Breast epithelium (tissue), 3 donors: Measurements from ENCODE around the gene PRR14L.

Experiments used
- POLR2A ChIP-seq: fragments of 450-650 bp; IDR thresholded peaks from one replicate; pipeline ENCODE4 v1.6.1; 2016; ENCODE audit warnings: antibody characterized with exemption, mild to moderate bottlenecking, moderate library complexity
- POLR2AphosphoS5 ChIP-seq, 3 donors: sonication (generic); formaldehyde crosslinking; IDR thresholded peaks; one replicate each; pipeline ENCODE4 v1.6.1; 2017; ENCODE audit warnings: antibody characterized with exemption in 3 of 3
- TF ChIP-seq, protein P1 (sequence below), 3 donors: fragments of 450-650 bp; IDR thresholded peaks; one replicate each; pipeline ENCODE4 v1.5.1; 2016 to 2017; ENCODE audit warnings: antibody characterized with exemption in 3 of 3, mild to moderate bottlenecking in 3 of 3, moderate library complexity in 3 of 3

DNA sequence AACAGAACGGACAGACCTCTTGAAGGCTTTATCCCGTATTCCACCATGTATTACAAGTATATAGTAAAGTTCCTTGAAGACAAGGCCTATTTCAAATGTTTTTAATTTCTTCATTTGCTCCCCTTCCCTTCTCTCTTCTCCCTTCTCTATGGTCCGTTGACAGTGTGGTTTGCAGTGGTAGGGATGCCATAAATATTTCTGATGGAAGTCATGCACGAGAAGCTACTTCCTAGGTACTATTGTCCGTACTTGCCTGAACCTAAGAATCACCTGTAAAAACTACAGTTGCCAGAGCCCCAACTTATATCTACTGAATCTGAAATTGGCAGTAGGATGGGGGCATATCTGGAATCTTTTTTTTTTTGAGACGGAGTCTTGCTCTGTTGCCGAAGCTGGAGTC is 90.7 kb downstream of the PRR14L start:
- TF ChIP-seq, protein P1, sequence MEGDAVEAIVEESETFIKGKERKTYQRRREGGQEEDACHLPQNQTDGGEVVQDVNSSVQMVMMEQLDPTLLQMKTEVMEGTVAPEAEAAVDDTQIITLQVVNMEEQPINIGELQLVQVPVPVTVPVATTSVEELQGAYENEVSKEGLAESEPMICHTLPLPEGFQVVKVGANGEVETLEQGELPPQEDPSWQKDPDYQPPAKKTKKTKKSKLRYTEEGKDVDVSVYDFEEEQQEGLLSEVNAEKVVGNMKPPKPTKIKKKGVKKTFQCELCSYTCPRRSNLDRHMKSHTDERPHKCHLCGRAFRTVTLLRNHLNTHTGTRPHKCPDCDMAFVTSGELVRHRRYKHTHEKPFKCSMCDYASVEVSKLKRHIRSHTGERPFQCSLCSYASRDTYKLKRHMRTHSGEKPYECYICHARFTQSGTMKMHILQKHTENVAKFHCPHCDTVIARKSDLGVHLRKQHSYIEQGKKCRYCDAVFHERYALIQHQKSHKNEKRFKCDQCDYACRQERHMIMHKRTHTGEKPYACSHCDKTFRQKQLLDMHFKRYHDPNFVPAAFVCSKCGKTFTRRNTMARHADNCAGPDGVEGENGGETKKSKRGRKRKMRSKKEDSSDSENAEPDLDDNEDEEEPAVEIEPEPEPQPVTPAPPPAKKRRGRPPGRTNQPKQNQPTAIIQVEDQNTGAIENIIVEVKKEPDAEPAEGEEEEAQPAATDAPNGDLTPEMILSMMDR (IDR thresholded peaks at IDR 0.05), result no peak
- no peak for TF ChIP-seq POLR2AphosphoS5 (IDR thresholded peaks at IDR 0.05)
- TF ChIP-seq POLR2A, result no peak
